Parathyroid adenoma (tissue), 2 donors: ENCODE results near the gene MBNL2.

Experiments
- H2AFZ ChIP-seq: fragments of 300-600 bp; sonication (generic); one replicate; pipeline ENCODE4 v1.7.0; 2017; ENCODE audit warnings: antibody characterized with exemption, mild to moderate bottlenecking
- H3K27ac ChIP-seq: fragments of 300-600 bp; sonication (generic); one replicate; pipeline ENCODE4 v1.7.0; 2017
- H3K27me3 ChIP-seq: fragments of 300-600 bp; sonication (generic); one replicate; pipeline ENCODE4 v1.7.0; 2017; ENCODE audit warnings: low read length; ENCODE audit not compliant: control insufficient read depth, insufficient read depth
- H3K36me3 ChIP-seq: fragments of 300-600 bp; sonication (generic); one replicate; pipeline ENCODE4 v1.7.0; 2017; ENCODE audit warnings: low read length; ENCODE audit not compliant: control insufficient read depth, insufficient read depth
- H3K4me1 ChIP-seq: fragments of 300-600 bp; sonication (generic); one replicate; pipeline ENCODE4 v1.7.0; 2017; ENCODE audit warnings: control low read depth
- H3K4me2 ChIP-seq: fragments of 300-600 bp; sonication (generic); one replicate; pipeline ENCODE4 v1.7.0; 2017; ENCODE audit warnings: low read length
- H3K4me3 ChIP-seq: fragments of 300-600 bp; sonication (generic); one replicate; pipeline ENCODE4 v1.7.0; 2017; ENCODE audit warnings: low read depth, low read length
- H3K79me2 ChIP-seq: fragments of 300-600 bp; sonication (generic); one replicate; pipeline ENCODE4 v1.7.0; 2017; ENCODE audit warnings: control low read depth
- H3K9ac ChIP-seq: fragments of 300-600 bp; sonication (generic); one replicate; pipeline ENCODE4 v1.7.0; 2017; ENCODE audit warnings: mild to moderate bottlenecking
- H3K9me3 ChIP-seq: fragments of 300-600 bp; sonication (generic); one replicate; pipeline ENCODE4 v1.7.0; 2017; ENCODE audit warnings: low read length; ENCODE audit not compliant: control insufficient read depth
- CTCF ChIP-seq: fragments of 300-600 bp; sonication (generic); IDR thresholded peaks from one replicate; pipeline ENCODE4 v1.7.0; 2017; ENCODE audit warnings: antibody characterized with exemption, mild to moderate bottlenecking
- donor health status: primary hyperparathyroidism.

Gene MBNL2

GRCh38 chr13:97306106-97306505 lies 84.0 kb downstream of the MBNL2 start:
- Histone ChIP-seq H3K36me3 (no peaks in the 10 kb centered on the region), H3K4me3 (no peak overlapping the region), H3K9ac (no peak overlapping the region), H3K27ac (no peak overlapping the region), H2AFZ (no peak overlapping the region), H3K9me3 (no peaks in the 10 kb centered on the region), H3K79me2 (peaks cover 12% of the 10 kb centered on the region), H3K4me1 (peaks cover 4% of the 10 kb centered on the region), H3K27me3 (no peaks in the 10 kb centered on the region), H3K4me2 (no peak overlapping the region)
- no peak for TF ChIP-seq CTCF

GRCh38 chr13:97306645-97307044 lies 84.5 kb downstream of the MBNL2 start:
- no peaks in the 10 kb centered on the region for H3K27me3 ChIP-seq
- no peak overlapping the region for H2AFZ ChIP-seq
- H3K4me3 ChIP-seq = no peak overlapping the region
- no peak for TF ChIP-seq CTCF
- no peak overlapping the region for H3K9ac ChIP-seq
- no peaks in the 10 kb centered on the region for H3K9me3 ChIP-seq
- H3K4me2 ChIP-seq = no peak overlapping the region
- peaks cover 1% of the 10 kb centered on the region for H3K4me1 ChIP-seq
- H3K36me3 ChIP-seq = no peaks in the 10 kb centered on the region
- no peak overlapping the region for H3K27ac ChIP-seq
- peaks cover 10% of the 10 kb centered on the region for H3K79me2 ChIP-seq

GRCh38 chr13:97307118-97307881 lies 85.2 kb downstream of the MBNL2 start:
- Histone ChIP-seq H3K4me2 (no peak overlapping the region), H3K36me3 (no peaks in the 10 kb centered on the region), H3K9me3 (no peaks in the 10 kb centered on the region), H3K79me2 (peaks cover 10% of the 10 kb centered on the region), H3K4me3 (no peak overlapping the region), H3K27me3 (no peaks in the 10 kb centered on the region), H3K4me1 (no peaks in the 10 kb centered on the region), H3K9ac (no peak overlapping the region), H2AFZ (no peak overlapping the region), H3K27ac (no peak overlapping the region)
- TF ChIP-seq CTCF = no peak

- Histone ChIP-seq H3K9me3 (no peaks in the 10 kb centered on the region), H3K79me2 (peaks cover 10% of the 10 kb centered on the region), H3K36me3 (no peaks in the 10 kb centered on the region), H3K27me3 (no peaks in the 10 kb centered on the region), H3K27ac (peak overlapping the region; percentile 19), H3K9ac (no peak overlapping the region), H3K4me3 (no peak overlapping the region), H3K4me2 (no peak overlapping the region), H2AFZ (no peak overlapping the region), H3K4me1 (no peaks in the 10 kb centered on the region)
- no peak for TF ChIP-seq CTCF
Observed at GRCh38 chr13:97307882-97308624, 85.9 kb downstream of the MBNL2 start.
